Central memory CD8-positive, alpha-beta T cell (primary cell): Measurements from ENCODE around the gene CPSF2.
A peak's percentile ranks its signal among the peaks of the same experiment; 100 is the strongest.
"Not testable (repeated sequence)": the region's sequence is repeated elsewhere in the genome, so short reads cannot be mapped to it uniquely, and the experiment has no call there.

Source experiments
- ATAC-seq: fragments of 150-1000 bp; cut with Tn5 transposase; replicated peaks from 2 replicates; pipeline ENCODE4 v1.10.0; 2022; ENCODE audit warnings: mild to moderate bottlenecking, moderate FRiP score, moderate number of reproducible peaks; ENCODE audit not compliant: poor library complexity, severe bottlenecking; ENCODE audit errors: extremely low read depth
- DNase-seq, 2 donors: peaks; one replicate each; pipeline ENCODE4 v3.0.0; 2021; ENCODE audit warnings: low spot score in 2 of 2
- H3K27ac Mint-ChIP-seq: one replicate; pipeline ENCODE4 v1.8.0; 2022; ENCODE audit warnings: low read depth, mild to moderate bottlenecking, moderate library complexity, mixed read lengths
- H3K27me3 Mint-ChIP-seq: one replicate; pipeline ENCODE4 v1.8.0; 2022; ENCODE audit warnings: mixed read lengths
- H3K36me3 Mint-ChIP-seq: one replicate; pipeline ENCODE4 v1.8.0; 2022; ENCODE audit warnings: mild to moderate bottlenecking, moderate library complexity, mixed read lengths; ENCODE audit not compliant: insufficient read depth
- H3K4me1 Mint-ChIP-seq: one replicate; pipeline ENCODE4 v1.8.0; 2022; ENCODE audit warnings: mixed read lengths
- H3K4me3 Mint-ChIP-seq: one replicate; pipeline ENCODE4 v1.8.0; 2022; ENCODE audit warnings: mild to moderate bottlenecking, moderate library complexity, mixed read lengths
- H3K9me3 Mint-ChIP-seq: one replicate; pipeline ENCODE4 v1.8.0; 2022; ENCODE audit warnings: mixed read lengths

CPSF2 gene

DNA sequence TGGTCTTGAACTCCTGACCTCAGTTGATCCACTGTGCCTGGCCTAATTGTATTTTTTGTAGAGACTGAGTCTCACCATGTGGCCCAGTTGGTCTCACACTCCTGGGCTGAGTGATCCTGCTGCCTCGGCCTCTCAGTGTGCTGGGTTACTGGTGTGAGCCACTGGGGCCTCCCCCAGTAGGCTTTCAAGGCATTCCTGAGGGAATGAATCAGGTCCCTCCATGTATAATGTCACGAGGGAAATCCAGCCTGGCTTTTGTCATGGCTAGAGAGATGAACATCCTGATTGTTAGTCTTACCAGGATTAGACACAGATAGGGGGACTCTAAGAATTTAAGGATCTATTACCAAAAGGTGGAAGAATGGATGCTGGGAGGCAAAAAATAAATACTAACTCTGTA, 51.9 kb downstream of the CPSF2 start:
- H3K27ac Mint-ChIP-seq, result no peak overlapping the region
- H3K9me3 Mint-ChIP-seq, result no peaks in the 10 kb centered on the region
- no peak overlapping the region for H3K4me3 Mint-ChIP-seq
- H3K27me3 Mint-ChIP-seq, result no peaks in the 10 kb centered on the region
- no peak for DNase-seq
- ATAC-seq, result no peak
- no peaks in the 10 kb centered on the region for H3K4me1 Mint-ChIP-seq
- H3K36me3 Mint-ChIP-seq, result peaks cover 8% of the 10 kb centered on the region

DNA sequence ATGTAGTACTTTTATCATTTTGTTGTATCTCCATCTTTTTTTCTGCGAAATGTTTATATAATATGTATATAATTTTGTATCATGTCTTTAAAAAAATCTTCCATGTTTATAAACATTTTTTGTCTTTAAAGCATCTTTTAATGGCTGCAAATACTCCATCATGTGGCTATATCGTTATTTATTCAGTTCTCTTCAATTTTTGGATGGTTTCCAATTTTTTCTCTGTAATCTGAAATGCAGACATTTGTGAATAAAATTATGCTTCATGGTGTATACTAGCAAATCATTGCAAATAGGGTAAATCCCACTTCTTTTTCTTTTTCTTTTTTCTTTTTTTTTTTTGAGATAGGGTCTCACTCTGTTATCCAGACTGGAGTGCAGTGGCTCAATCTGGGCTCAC, 54.0 kb downstream of the CPSF2 start:
- no peak overlapping the region for H3K4me3 Mint-ChIP-seq
- no peaks in the 10 kb centered on the region for H3K4me1 Mint-ChIP-seq
- DNase-seq (no peak), ATAC-seq (no peak)
- peaks cover 8% of the 10 kb centered on the region for H3K36me3 Mint-ChIP-seq
- H3K27ac Mint-ChIP-seq, result no peak overlapping the region
- no peaks in the 10 kb centered on the region for H3K27me3 Mint-ChIP-seq
- no peaks in the 10 kb centered on the region for H3K9me3 Mint-ChIP-seq

DNA sequence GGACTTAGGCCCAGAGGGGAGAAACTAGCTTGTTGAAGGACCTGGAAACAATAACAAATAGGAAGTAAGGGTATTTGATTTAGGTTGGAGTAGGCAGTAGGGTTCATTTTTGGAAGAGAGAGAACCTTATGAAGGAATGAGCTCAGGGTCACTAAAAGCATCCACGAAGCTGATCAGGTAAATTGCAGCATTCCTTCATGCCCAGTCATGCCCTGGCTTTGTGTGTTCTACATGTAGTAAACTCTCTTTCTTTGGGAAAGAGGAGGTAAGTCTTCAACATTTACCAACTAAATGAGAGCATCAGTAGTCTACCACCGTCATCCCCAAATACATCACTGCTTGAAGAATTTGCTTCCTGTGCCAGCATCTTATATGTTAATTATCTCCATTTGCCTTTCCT, 54.7 kb downstream of the CPSF2 start:
- Mint-ChIP-seq H3K4me1 (no peaks in the 10 kb centered on the region), H3K9me3 (no peaks in the 10 kb centered on the region), H3K27me3 (no peaks in the 10 kb centered on the region), H3K36me3 (peaks cover 7% of the 10 kb centered on the region), H3K4me3 (no peak overlapping the region), H3K27ac (no peak overlapping the region)
- DNase-seq (no peak), ATAC-seq (no peak)

DNA sequence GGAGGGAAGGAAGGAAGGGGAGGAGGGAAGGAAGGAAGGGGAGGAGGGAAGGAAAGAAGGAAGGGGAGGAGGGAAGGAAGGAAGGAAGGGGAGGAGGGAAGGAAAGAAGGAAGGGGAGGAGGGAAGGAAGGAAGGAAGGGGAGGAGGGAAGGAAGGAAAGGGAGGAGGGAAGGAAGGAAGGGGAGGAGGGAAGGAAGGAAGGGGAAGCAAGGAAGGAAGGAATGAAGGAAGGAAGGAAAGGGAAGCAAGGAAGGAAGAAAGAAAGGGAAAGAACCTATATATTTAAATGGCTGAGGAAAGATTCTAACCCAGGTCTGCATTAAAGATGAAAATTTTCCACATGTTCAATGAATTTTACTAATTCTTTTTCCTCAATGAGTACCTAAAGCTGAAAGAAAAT, 57.4 kb downstream of the CPSF2 start:
- H3K4me3 Mint-ChIP-seq, ATAC-seq, H3K4me1 Mint-ChIP-seq, H3K27me3 Mint-ChIP-seq, H3K36me3 Mint-ChIP-seq, H3K9me3 Mint-ChIP-seq, DNase-seq: not testable (repeated sequence)
- peak overlapping the region; percentile 44 for H3K27ac Mint-ChIP-seq

DNA sequence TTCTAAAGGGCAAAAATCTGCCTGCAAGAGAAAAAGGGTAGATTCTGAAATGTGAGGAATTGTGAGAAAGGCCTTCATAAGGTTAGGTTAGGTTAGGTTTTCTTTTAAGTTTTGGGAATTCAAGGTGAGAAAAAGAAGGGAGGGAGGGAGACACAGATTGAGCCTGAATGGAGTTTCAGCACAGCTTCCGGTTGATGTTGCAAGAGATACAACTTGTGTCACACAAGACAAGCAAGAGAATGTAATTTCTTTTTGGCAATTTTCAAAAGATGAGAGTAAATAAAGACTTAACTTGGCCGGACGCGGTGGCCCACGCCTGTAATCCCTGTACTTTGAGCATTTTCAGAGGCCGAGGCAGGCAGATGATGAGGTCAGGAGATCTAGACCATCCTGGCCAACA, 63.8 kb downstream of the CPSF2 start:
- DNase-seq (no peak), ATAC-seq (no peak)
- Mint-ChIP-seq H3K27ac (no peak overlapping the region), H3K9me3 (peaks cover 4% of the 10 kb centered on the region), H3K27me3 (no peaks in the 10 kb centered on the region), H3K36me3 (peaks cover 1% of the 10 kb centered on the region), H3K4me3 (no peak overlapping the region), H3K4me1 (no peaks in the 10 kb centered on the region)

DNA sequence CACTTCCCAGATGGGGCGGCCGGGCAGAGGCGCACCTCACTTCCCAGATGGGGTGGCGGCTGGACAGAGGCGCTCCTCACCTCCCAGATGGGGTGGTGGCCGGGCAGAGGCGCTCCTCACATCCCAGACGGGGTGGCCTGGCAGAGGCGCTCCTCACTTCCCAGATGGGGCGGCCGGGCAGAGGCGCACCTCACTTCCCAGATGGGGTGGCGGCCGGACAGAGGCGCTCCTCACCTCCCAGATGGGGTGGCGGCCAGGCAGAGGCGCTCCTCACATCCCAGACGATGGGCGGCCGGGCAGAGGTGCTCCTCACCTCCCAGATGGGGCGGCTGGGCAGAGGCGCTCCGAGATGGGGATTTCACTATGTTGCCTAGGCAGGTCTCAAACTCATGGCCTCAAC, 65.8 kb downstream of the CPSF2 start:
- not testable (repeated sequence) for H3K36me3 Mint-ChIP-seq, DNase-seq

DNA sequence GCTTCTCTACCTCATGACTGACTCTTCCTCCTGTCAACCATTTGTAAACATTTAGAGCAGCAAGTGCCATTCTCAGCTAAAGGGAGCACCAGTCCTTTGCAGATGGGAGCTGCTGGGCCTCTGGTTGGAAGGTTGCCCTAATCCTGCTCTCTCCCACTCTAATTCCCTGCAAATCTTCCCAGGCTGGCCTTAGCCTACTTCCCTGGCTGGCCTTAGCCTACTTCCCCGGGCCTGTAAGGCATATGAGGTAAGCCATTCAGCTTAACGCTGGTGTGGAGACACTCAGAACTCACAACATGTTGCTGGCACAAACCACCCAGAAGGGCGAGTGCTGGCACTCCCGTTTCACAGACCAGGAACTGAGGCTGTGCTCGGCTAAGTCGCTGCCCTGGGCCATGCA, 69.0 kb downstream of the CPSF2 start:
- H3K4me3 Mint-ChIP-seq, result no peak overlapping the region
- H3K27me3 Mint-ChIP-seq, result no peaks in the 10 kb centered on the region
- no peaks in the 10 kb centered on the region for H3K36me3 Mint-ChIP-seq
- no peaks in the 10 kb centered on the region for H3K4me1 Mint-ChIP-seq
- no peak overlapping the region for H3K27ac Mint-ChIP-seq
- DNase-seq (no peak), ATAC-seq (no peak)
- H3K9me3 Mint-ChIP-seq, result peaks cover 4% of the 10 kb centered on the region

More for the DNA sequence above, 65.8 kb downstream of the CPSF2 start:
- H3K27ac Mint-ChIP-seq, H3K4me1 Mint-ChIP-seq, H3K4me3 Mint-ChIP-seq, H3K27me3 Mint-ChIP-seq, ATAC-seq, H3K9me3 Mint-ChIP-seq: not testable (repeated sequence)

DNA sequence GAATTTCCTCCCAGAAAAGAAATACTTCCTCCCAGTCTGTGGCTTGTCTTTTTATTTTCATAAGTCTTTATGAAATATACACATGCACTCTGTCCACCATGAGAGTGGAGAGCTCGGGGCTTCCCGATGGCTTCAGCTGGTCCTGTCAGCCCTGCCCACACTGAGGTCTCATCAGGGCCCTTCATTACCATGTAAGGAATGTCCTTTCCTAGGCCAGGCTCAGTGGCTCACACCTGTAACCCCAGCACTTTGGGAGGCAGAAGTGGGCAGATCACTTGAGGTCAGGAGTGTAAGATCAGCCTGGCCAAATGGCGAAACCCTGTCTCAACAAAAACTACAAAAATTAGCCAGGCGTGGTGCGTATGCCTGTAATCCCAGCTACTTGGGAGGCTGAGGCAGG, 77.0 kb downstream of the CPSF2 start:
- DNase-seq, result no peak
- ATAC-seq, result no peak
- H3K27me3 Mint-ChIP-seq, result peaks cover 41% of the 10 kb centered on the region
- H3K9me3 Mint-ChIP-seq, result no peaks in the 10 kb centered on the region
- H3K36me3 Mint-ChIP-seq, result no peaks in the 10 kb centered on the region
- no peak overlapping the region for H3K4me3 Mint-ChIP-seq
- H3K27ac Mint-ChIP-seq, result no peak overlapping the region
- H3K4me1 Mint-ChIP-seq, result no peaks in the 10 kb centered on the region

DNA sequence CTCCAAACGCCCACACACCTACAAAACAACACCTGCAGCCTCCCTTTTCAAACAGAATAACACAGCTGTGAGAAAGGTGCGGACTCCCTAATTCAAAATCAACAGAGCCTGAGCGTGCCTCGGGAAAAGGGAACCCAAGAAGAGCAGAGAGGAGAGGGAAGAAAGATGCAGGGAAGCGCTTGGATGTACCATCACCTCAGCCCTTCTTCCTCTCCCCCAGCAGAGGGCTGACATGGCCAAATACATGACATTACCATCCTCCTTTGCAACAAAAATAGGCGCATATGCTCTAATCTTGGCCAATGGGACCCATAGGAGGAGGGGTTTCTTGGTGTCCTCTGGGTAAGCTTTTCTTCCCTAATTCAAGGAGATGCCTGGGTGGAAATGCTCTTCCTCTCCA, 78.0 kb downstream of the CPSF2 start:
- Mint-ChIP-seq H3K4me3 (no peak overlapping the region), H3K9me3 (no peaks in the 10 kb centered on the region), H3K4me1 (no peaks in the 10 kb centered on the region), H3K27ac (no peak overlapping the region), H3K27me3 (peaks cover 41% of the 10 kb centered on the region), H3K36me3 (no peaks in the 10 kb centered on the region)
- no peak for DNase-seq
- ATAC-seq, result no peak

DNA sequence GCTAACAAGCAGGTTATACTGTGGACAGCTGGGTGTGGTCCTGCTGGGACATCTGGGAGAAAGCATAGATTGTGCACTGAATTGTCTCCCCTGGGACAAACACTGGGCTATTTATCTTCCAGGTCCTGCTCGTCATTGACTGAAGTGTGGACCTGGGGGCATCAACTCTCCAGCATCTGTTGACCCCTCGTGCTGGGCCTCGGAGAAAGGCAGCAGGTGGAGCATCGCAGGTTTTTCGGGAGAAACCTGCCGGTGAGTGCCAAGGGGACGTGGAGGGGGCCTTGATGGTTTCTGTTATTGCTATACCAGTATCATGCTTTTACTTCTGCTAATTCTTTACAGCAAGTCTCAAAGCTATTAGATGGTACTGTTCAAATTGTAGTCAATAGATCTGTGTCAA, 81.3 kb downstream of the CPSF2 start:
- Mint-ChIP-seq H3K9me3 (no peaks in the 10 kb centered on the region), H3K27me3 (peaks cover 48% of the 10 kb centered on the region), H3K27ac (no peak overlapping the region), H3K4me1 (no peaks in the 10 kb centered on the region), H3K4me3 (no peak overlapping the region), H3K36me3 (no peaks in the 10 kb centered on the region)
- ATAC-seq (no peak), DNase-seq (no peak)

DNA sequence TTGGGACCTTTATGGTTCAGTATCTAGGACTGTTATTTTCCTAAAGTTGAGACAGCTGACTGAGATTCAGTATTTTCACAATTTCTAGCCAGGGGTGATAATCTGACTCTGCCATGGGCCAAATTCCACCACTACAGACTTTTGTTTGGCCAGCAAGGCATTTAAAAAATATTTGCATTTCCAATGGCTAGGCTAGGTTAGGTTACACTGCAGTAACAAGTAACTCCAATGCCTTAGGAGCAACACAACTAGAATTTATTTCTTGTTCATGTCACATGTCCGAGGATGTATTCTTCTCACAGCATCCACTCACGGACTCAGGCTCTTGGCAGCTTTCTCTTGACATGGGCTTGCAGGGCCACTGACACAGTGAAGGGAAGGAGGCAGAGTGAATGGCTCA, 83.0 kb downstream of the CPSF2 start:
- H3K4me3 Mint-ChIP-seq, result no peak overlapping the region
- no peaks in the 10 kb centered on the region for H3K9me3 Mint-ChIP-seq
- H3K4me1 Mint-ChIP-seq, result no peaks in the 10 kb centered on the region
- no peak overlapping the region for H3K27ac Mint-ChIP-seq
- no peaks in the 10 kb centered on the region for H3K36me3 Mint-ChIP-seq
- peaks cover 40% of the 10 kb centered on the region for H3K27me3 Mint-ChIP-seq
- DNase-seq (no peak), ATAC-seq (no peak)

DNA sequence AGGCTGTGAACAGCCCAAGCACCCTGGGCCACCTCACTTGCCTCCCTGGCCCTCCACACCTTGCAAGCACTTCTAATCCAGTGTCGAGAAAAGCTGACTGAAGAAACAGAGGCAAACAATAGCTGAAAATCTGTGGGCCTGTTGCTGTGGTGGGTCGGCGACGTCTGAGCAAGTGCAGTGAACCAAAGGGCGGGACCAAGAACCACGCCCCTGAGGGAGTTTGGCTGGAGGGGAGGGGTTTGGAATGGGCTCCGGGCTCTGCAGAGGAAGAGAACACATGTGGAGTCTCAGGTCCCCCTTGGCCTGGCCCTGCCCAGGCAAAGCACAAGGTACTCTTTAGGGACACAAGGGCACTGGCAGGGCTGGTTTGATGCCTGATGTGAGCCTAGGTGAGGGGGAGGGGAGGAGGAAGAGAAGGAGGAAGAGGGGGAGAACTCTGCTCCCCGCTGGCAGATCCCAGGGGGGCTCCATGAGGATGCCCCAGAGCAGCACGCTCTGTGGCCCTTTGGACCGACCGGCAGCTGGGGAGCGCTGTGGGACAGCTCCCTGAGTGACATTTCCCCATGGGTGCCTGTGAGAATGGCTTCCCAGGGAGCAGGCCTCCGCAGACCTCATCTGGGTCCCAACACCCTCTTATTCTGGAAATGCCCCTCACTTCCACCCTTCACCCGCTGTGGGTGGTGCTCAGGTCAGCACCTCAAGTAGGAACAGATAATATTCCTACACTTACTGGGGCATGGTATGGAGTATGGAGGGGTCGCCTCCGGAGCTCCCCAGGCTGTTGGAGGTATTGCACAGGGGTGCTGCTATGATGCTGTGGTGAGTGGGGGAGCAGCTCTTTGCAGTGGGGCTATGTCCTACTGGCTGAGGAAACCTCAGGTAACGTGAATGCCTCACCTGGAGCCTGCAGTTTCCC, 85.5 kb downstream of the CPSF2 start:
- DNase-seq (no peak), ATAC-seq (no peak)
- Mint-ChIP-seq H3K27me3 (peaks cover 26% of the 10 kb centered on the region), H3K9me3 (peaks cover 7% of the 10 kb centered on the region), H3K4me3 (no peak overlapping the region), H3K27ac (no peak overlapping the region), H3K4me1 (no peaks in the 10 kb centered on the region), H3K36me3 (no peaks in the 10 kb centered on the region)

DNA sequence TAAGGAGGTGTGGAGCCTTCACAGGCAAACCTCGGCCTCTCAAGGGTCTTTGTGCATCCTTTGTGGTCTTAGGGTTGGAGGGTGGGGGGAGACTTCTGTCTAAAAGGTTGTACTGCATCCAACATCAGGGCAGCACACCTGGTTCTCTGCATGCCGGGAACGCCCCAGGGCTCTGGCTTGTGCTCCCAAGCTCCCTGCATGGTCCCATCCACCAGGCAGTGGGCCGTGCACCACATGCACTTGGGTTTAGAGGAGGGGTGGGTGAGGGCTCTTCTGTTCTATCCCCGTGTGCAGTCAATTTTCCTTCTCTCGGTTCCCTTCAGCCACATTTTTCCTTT, 86.1 kb downstream of the CPSF2 start:
- Mint-ChIP-seq H3K9me3 (peaks cover 7% of the 10 kb centered on the region), H3K36me3 (no peaks in the 10 kb centered on the region), H3K4me3 (no peak overlapping the region), H3K27me3 (peaks cover 23% of the 10 kb centered on the region), H3K4me1 (no peaks in the 10 kb centered on the region), H3K27ac (no peak overlapping the region)
- ATAC-seq, result no peak
- no peak for DNase-seq
